ENCODE measurements around the gene BAG2.

DNA sequence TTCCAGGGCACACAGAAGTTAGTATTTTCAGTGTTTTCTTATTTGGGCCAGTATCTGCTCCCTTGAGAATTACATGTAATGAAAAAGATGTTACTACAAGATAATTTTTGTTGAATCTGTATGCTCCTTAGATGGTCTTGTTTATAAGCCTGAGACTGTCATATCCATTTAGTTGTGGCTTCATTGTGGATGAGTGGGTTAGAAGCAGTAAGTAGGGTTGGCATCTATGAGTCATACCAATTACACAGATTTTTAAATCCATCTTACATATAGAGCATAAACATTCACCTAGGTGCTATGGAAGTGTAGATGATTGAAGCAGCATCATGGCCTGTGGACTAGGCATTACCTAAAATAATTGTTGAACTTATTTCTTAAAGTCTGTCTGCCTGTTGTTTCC lies 13.5 kb upstream of the BAG2 start:
- TF ChIP-seq EZH2 (IDR thresholded peaks at IDR 0.05; ENCODE audit: low read length, unreplicated experiment) (no peak), EZH2phosphoT487 (IDR thresholded peaks at IDR 0.05; ENCODE audit: borderline replicate concordance, low read length) (no peak)
- TF ChIP-seq, protein P1, sequence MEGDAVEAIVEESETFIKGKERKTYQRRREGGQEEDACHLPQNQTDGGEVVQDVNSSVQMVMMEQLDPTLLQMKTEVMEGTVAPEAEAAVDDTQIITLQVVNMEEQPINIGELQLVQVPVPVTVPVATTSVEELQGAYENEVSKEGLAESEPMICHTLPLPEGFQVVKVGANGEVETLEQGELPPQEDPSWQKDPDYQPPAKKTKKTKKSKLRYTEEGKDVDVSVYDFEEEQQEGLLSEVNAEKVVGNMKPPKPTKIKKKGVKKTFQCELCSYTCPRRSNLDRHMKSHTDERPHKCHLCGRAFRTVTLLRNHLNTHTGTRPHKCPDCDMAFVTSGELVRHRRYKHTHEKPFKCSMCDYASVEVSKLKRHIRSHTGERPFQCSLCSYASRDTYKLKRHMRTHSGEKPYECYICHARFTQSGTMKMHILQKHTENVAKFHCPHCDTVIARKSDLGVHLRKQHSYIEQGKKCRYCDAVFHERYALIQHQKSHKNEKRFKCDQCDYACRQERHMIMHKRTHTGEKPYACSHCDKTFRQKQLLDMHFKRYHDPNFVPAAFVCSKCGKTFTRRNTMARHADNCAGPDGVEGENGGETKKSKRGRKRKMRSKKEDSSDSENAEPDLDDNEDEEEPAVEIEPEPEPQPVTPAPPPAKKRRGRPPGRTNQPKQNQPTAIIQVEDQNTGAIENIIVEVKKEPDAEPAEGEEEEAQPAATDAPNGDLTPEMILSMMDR (conservative IDR thresholded peaks at IDR 0.05; ENCODE audit: low read depth, low read length) = no peak
